Measurements from ENCODE around the gene RNU5D-1. TPM values are rescaled to one million over a fixed set of nuclear protein-coding genes. Genes with fewer than 3 reads are reported as not detected.
"Not testable (repeated sequence)": the region's sequence is repeated elsewhere in the genome, so short reads cannot be mapped to it uniquely, and the experiment has no call there.

RNU5D-1 gene
- total RNA-seq, 1 donor from 2014 or later = not detected

- intact Hi-C loops (cut with DNase I); DNase-seq; ATAC-seq (ENCODE audit: poor library complexity): not testable (repeated sequence)
Measured at GRCh38 chr1:44738953-44739306, 8.0 kb upstream of the RNU5D-1 start.

GRCh38 chr1:44735992-44736391 lies 5.0 kb upstream of the RNU5D-1 start:
- no peak for DNase-seq
- ATAC-seq (ENCODE audit: poor library complexity) = no peak
- intact Hi-C loops (cut with DNase I) = no loop called here

GRCh38 chr1:44733784-44734183 lies 2.8 kb upstream of the RNU5D-1 start:
- intact Hi-C loops (cut with DNase I) = no loop called here
- DNase-seq = no peak
- ATAC-seq (ENCODE audit: poor library complexity) = no peak

- intact Hi-C loops (cut with DNase I) = no loop called here
- no peak for DNase-seq
- ATAC-seq (ENCODE audit: poor library complexity) = no peak
Measured at GRCh38 chr1:44733365-44733764, 2.4 kb upstream of the RNU5D-1 start.

- intact Hi-C loops (cut with DNase I) = no loop called here
- ATAC-seq (ENCODE audit: poor library complexity) (no peak), DNase-seq (no peak)
Measured at GRCh38 chr1:44724955-44725698, 5.8 kb downstream of the RNU5D-1 start.

- ATAC-seq (ENCODE audit: poor library complexity) (no peak), DNase-seq (no peak)
- intact Hi-C loops (cut with DNase I) = no loop called here
Measured at GRCh38 chr1:44724296-44724954, 6.5 kb downstream of the RNU5D-1 start.

GRCh38 chr1:44723496-44724295 lies 7.3 kb downstream of the RNU5D-1 start:
- intact Hi-C loops (cut with DNase I) = no loop called here
- no peak for DNase-seq
- ATAC-seq (ENCODE audit: poor library complexity) = no peak

- DNase-seq (no peak), ATAC-seq (ENCODE audit: poor library complexity) (no peak)
- intact Hi-C loops (cut with DNase I) = no loop called here
Measured at GRCh38 chr1:44723064-44723463, 7.9 kb downstream of the RNU5D-1 start.

- intact Hi-C loops (cut with DNase I) = no loop called here
- DNase-seq (no peak), ATAC-seq (ENCODE audit: poor library complexity) (peak; percentile 72)
Measured at GRCh38 chr1:44721485-44722361, 9.2 kb downstream of the RNU5D-1 start.

GRCh38 chr1:44720281-44720680 lies 10.7 kb downstream of the RNU5D-1 start:
- no peak for DNase-seq
- ATAC-seq (ENCODE audit: poor library complexity) = no peak
- intact Hi-C loops (cut with DNase I) = no loop called here

- no peak for ATAC-seq (ENCODE audit: poor library complexity)
- intact Hi-C loops (cut with DNase I) = no loop called here
Measured at GRCh38 chr1:44719318-44719717, 11.7 kb downstream of the RNU5D-1 start.

GRCh38 chr1:44718091-44718490 lies 12.9 kb downstream of the RNU5D-1 start:
- no peak for DNase-seq
- ATAC-seq (ENCODE audit: poor library complexity) = no peak
- intact Hi-C loops (cut with DNase I) = no loop called here

More at GRCh38 chr1:44719318-44719717, 11.7 kb downstream of the RNU5D-1 start:
- DNase-seq = no peak

- intact Hi-C loops (cut with DNase I) = no loop called here
- ATAC-seq (ENCODE audit: poor library complexity) = no peak
- no peak for DNase-seq
Measured at GRCh38 chr1:44717653-44718052, 13.3 kb downstream of the RNU5D-1 start.

GRCh38 chr1:44717156-44717555 lies 13.8 kb downstream of the RNU5D-1 start:
- intact Hi-C loops (cut with DNase I) = no loop called here
- ATAC-seq (ENCODE audit: poor library complexity) (no peak), DNase-seq (no peak)

- intact Hi-C loops (cut with DNase I) = no loop called here
- DNase-seq (no peak), ATAC-seq (ENCODE audit: poor library complexity) (peak; percentile 86)
Measured at GRCh38 chr1:44714944-44715571, 15.9 kb downstream of the RNU5D-1 start.

- DNase-seq (no peak), ATAC-seq (ENCODE audit: poor library complexity) (no peak)
- intact Hi-C loops (cut with DNase I) = no loop called here
Measured at GRCh38 chr1:44714532-44714931, 16.4 kb downstream of the RNU5D-1 start.

- no peak for DNase-seq
- intact Hi-C loops (cut with DNase I) = no loop called here
- ATAC-seq (ENCODE audit: poor library complexity) = no peak
Measured at GRCh38 chr1:44713321-44713781, 17.6 kb downstream of the RNU5D-1 start.

Data from Right ventricle myocardium superior (tissue), 1 donor.